Progenitor cell of endocrine pancreas (in vitro differentiated cells): ENCODE measurements around the gene WDR18. TPM values are rescaled to one million over a fixed set of nuclear protein-coding genes. Genes with fewer than 3 reads are reported as not detected.
"Not testable (repeated sequence)": the region's sequence is repeated elsewhere in the genome, so short reads cannot be mapped to it uniquely, and the experiment has no call there.

ENCODE experiments used
- DNase-seq: peaks from one replicate; pipeline ENCODE4 v3.0.0; 2021; ENCODE audit warnings: low spot score; ENCODE audit not compliant: unreplicated experiment
- H3K27ac Mint-ChIP-seq: 2 replicates; pipeline ENCODE4 v1.8.0; 2021; ENCODE audit warnings: mild to moderate bottlenecking, moderate library complexity, mixed read lengths
- H3K27me3 Mint-ChIP-seq: 2 replicates; pipeline ENCODE4 v1.8.0; 2021; ENCODE audit warnings: mixed read lengths
- H3K36me3 Mint-ChIP-seq: 2 replicates; pipeline ENCODE4 v1.8.0; 2022; ENCODE audit warnings: mixed read lengths; ENCODE audit not compliant: insufficient read depth
- H3K4me1 Mint-ChIP-seq: 2 replicates; pipeline ENCODE4 v1.8.0; 2021; ENCODE audit warnings: low read depth, mixed read lengths
- H3K4me3 Mint-ChIP-seq: 2 replicates; pipeline ENCODE4 v1.8.0; 2021; ENCODE audit warnings: low read depth, mild to moderate bottlenecking, moderate library complexity, mixed read lengths
- H3K9me3 Mint-ChIP-seq: 2 replicates; pipeline ENCODE4 v1.8.0; 2021; ENCODE audit warnings: low read depth, mixed read lengths
- CTCF ChIP-seq: fragments of 200-600 bp; sonication (generic); IDR thresholded peaks from one replicate; pipeline ENCODE4 v1.5.0; 2021; ENCODE audit warnings: antibody characterized with exemption, mild to moderate bottlenecking; ENCODE audit not compliant: unreplicated experiment
- total RNA-seq: library from RNA; stranded (reverse); gene quantifications from 2 replicates; pipeline ENCODE4 v1.2.1, GENCODE V29; 2021

The WDR18 gene
- total RNA-seq, 1 donor from 2014 or later: 72.3 TPM

GRCh38 chr19:955803-956765, 28.1 kb upstream of the WDR18 start:
- H3K4me3 Mint-ChIP-seq: peak overlapping the region; percentile 40
- peaks cover 7% of the 10 kb centered on the region for H3K36me3 Mint-ChIP-seq
- H3K4me1 Mint-ChIP-seq: peaks cover 43% of the 10 kb centered on the region
- peak overlapping the region; percentile 97 for H3K27ac Mint-ChIP-seq
- no peak for TF ChIP-seq CTCF
- no peaks in the 10 kb centered on the region for H3K9me3 Mint-ChIP-seq
- peak; percentile 86 for DNase-seq
- no peaks in the 10 kb centered on the region for H3K27me3 Mint-ChIP-seq

GRCh38 chr19:956766-957440, 27.2 kb upstream of the WDR18 start:
- Mint-ChIP-seq H3K27ac (peak overlapping the region; percentile 97), H3K9me3 (no peaks in the 10 kb centered on the region), H3K4me3 (no peak overlapping the region), H3K4me1 (peaks cover 39% of the 10 kb centered on the region), H3K36me3 (peaks cover 7% of the 10 kb centered on the region), H3K27me3 (no peaks in the 10 kb centered on the region)
- TF ChIP-seq CTCF: no peak
- DNase-seq: no peak

GRCh38 chr19:957578-957977, 26.6 kb upstream of the WDR18 start:
- peak overlapping the region; percentile 97 for H3K27ac Mint-ChIP-seq
- not testable (repeated sequence) for H3K27me3 Mint-ChIP-seq, H3K36me3 Mint-ChIP-seq, H3K4me3 Mint-ChIP-seq, H3K9me3 Mint-ChIP-seq, DNase-seq
- peaks cover 42% of the 10 kb centered on the region for H3K4me1 Mint-ChIP-seq

- Mint-ChIP-seq H3K36me3 (peaks cover 11% of the 10 kb centered on the region), H3K4me3 (peak overlapping the region; percentile 29)
- no peak for TF ChIP-seq CTCF
Measured at GRCh38 chr19:958967-959855, 24.9 kb upstream of the WDR18 start.

GRCh38 chr19:960020-960419, 24.1 kb upstream of the WDR18 start:
- Mint-ChIP-seq H3K9me3 (no peaks in the 10 kb centered on the region), H3K36me3 (peaks cover 14% of the 10 kb centered on the region), H3K4me1 (peaks cover 37% of the 10 kb centered on the region), H3K27me3 (no peaks in the 10 kb centered on the region), H3K27ac (peak overlapping the region; percentile 94), H3K4me3 (no peak overlapping the region)
- DNase-seq: no peak
- TF ChIP-seq CTCF: peak; percentile 31

More at GRCh38 chr19:958967-959855, 24.9 kb upstream of the WDR18 start:
- Mint-ChIP-seq H3K9me3 (no peaks in the 10 kb centered on the region), H3K27me3 (no peaks in the 10 kb centered on the region), H3K27ac (peak overlapping the region; percentile 94), H3K4me1 (peaks cover 40% of the 10 kb centered on the region)
- DNase-seq: no peak
